NCI-H2196 (cell line): ENCODE data around the gene C16orf90.

ENCODE experiments used
- DNase-seq: peaks from one replicate; lab custom pipeline; 2025; ENCODE audit not compliant: unreplicated experiment; lab: John Stamatoyannopoulos, UW

Gene C16orf90, protein sequence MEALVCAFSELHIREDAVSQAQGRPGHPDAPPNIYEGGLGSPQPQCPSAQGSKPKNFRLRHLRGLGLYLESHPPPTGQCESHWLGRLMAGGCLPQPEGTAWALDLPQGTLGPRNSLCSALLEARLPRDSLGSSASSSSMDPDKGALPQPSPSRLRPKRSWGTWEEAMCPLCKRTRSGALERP

DNA sequence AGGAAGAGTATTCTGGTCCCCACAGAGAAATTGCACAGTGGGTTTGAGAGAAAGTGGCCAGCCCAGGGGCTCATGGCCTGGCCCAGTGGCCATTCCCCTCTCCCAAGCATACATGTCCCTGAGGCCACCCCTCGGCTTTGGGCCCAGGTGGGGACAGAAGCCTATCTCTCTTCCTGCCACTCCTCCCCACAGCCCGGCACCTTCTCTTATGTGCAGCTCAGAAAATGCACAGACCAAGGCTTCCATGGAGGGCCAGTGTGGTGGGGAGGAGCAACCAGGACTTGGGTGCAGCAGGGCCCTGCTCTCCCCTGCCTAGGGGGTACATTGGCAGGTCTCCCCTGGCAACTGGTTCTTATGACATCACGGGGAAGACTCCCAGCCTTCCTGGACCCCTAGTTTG lies at the start of gene C16orf90:
TSS of gene C16orf90 (minus strand) at position 314 of the 400 bp plus-strand sequence. CDS start at position 246, 68 bp downstream.
- no peak for DNase-seq

DNA sequence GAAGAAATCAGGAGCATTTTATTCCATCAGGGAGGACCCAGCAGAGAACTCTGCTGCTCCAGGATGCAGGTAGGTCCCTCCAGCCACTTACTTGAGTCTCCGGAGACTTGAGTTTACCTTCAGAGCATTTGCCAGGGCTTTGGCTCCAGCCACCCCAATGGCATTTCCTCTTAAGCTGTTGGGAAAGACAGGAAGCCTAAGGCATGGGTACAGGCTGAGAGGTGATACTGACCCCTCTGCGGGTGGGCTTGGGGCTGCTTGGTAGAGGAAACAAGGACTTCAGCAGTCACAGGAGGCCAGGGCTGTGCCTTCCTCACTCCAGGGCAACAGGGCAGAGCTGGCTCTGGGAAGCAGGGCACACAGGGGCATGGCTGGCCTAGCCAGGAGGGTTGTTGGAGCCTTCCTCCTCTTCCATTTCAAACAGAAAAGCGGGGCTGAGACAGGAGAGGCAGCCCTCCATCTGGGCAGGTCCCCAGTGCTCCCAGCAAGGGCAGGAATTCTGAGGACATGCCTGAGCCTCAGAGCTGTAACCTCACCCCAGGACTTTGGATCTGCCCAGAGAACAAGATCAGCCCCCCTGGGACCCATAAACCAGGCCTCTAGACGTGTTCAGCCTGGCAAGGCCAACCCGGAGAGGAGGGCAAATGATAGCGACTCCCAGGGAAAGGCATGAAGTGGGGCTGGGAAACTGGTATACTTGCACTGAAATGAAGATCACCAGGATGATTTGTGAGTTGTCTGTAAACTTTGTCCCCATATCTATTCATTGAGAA lies 47.5 kb upstream of the C16orf90 start:
- DNase-seq, result no peak

DNA sequence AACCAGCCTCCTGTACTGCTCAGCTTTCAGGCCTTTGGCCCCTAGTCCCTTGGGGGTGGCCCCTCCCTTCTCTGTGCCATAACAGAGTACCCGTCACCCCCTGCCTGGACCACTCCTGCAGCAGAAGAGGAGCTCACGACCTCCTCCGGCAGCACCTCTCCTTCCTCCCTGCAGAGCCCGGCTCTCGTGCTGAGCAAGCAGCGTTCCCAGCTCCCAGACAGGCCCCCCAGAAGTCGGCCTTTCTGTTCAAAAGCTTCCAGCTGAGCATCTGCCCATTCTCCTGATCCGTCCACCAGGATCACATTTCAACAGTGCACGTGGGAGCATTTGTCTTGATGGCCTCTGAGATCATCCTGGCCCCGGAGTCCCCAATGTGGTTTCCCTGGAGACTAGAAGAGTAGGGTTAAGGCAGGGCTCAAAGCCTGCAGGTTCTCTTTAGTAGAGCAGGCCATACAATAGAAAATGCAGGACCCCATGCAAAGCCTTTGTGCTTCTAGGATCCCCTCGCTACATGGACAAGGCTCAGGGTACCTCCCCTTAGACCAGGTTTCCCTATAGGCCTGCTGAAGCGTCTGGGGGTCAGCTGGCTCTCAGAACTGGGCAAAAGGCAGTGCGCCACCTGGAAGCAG lies 46.4 kb upstream of the C16orf90 start:
- no peak for DNase-seq

DNA sequence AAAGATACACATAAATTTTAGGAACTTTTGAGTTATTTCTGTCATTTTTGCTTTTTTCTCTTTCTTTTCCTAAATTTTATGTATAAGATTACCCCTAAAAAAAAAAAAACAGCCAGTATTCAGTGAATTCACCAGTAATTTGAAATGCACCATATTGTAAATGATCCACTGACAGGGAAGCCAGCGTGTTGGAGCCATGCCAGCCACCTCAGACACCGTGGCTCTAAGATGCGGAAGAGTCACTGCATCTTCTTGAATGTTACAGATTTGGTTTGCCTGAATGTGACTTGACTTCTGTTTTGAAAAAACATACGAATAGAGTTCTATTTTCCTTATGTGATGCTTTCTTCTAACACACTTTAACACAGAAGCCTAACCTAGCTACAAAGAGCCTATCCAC lies 42.9 kb upstream of the C16orf90 start:
- DNase-seq, result no peak

DNA sequence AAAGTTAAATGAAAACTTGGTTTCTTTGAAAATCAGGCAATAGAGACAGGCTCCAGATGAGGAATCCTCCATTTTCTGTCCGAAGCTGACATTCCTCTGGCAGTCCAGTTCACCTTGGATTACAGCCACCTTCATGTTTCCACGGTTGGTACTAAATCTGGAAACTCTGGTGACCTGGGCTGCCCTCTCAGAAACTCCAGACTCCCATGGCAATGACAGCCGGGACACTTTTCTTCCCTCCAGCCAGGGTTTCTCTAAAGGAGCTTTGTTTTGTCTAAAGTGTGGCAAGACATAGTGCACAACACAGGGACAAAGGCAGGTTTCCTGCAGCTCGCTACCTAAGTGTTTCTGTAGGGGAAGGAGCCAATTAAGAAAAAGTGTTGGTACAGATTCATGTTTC lies 41.6 kb upstream of the C16orf90 start:
- no peak for DNase-seq

DNA sequence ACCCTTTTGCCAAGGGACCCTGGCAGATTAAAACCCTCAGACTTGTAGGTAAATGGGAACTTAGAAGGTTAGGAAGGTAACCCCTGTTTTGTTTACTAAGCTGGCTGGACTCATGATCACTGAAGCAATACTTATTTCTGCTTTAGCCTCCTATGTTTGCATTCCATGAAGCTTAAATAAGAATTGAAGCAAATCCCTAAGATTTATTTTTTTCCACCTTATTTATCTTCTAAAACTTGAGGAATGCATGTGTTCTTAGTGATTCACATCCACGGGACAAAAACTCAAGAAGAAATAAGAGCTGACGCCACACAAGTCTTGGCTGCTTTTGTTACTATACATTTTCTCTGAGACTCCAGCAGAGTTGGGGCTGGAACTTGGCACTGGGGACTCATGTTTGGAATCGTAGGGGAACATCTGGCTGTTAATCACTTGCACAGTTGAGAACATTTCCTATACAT lies 41.0 kb upstream of the C16orf90 start:
- no peak for DNase-seq

DNA sequence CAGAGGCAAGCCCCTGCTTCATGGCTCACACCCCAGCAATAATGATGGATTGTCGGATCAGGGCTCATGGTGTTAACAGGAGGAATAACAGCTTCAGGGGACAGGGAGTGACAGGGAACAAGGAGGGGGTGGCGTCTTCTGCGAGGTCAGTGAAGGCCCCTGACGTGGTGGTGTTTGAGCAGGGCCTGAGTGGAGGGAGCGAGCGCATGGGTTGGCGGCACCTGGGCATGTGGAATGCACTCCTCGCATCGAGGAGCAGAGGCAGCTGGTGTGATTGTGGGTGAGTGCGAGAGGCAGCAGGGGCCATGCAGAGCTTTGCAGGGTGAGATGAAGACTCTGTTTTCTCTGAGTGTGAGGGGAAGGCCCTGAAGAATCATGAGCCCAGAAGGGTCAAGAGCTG lies 38.8 kb upstream of the C16orf90 start:
- no peak for DNase-seq

DNA sequence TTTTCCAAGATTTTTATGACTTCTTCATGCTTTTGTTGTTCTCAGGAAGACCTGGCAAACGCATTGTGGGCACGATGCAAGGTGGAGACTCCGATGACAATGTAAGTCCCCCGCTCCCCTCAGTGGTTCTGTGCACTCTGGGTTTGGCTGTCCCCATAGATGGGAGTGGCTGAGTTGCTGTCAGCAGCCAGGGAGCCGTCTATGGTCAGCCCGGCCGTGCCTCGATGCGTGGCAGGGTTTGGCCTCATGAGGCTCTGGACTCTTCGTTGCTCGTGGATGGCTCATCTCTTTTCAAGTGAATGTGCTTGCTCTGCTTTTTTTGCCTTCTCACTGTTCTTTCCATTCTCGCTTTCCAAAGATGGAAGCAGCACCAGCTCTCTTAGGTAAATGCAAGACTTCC lies 37.5 kb upstream of the C16orf90 start:
- DNase-seq, result no peak

DNA sequence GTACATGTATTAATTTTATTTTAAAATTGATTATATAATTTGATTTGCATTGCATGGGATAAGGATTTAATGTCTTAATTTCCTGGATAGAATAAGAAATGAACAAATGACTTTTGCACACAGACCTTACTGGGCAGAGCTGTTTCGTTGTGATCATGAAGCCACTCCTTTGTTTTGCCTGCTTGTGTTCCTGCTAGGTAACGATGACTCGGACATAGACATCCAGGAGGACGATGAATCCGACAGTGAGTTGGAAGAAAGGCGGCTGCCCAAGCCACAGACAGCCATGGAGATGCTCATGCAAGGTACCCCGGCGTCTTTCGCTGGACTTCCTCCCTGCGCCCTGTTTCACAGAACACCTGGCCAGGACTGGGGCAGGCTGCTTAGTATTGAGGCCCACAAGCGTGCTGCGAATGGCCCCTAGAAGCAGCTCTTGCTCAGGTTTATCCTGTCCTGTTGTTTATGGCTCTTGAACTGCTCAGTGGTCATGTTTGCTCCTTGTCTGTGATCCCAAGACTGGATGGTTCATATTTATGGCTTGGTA lies 35.2 kb upstream of the C16orf90 start:
- DNase-seq, result no peak

DNA sequence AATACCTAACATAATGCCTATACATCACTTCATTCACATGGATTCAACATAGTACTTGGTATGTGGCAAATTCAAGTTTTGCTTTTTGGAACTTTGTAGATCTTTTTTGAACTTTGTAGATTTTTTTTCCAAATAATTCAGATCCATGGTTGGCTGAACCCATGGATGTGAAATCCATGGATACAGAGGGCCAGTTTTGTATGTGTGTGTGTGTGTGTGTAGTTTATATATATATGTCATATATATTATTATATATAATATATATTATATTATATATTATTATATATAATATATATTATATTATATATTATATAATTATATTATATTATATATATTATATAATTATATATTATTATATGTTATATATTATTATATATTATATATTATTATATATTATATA lies 33.9 kb upstream of the C16orf90 start:
- DNase-seq, result no peak

DNA sequence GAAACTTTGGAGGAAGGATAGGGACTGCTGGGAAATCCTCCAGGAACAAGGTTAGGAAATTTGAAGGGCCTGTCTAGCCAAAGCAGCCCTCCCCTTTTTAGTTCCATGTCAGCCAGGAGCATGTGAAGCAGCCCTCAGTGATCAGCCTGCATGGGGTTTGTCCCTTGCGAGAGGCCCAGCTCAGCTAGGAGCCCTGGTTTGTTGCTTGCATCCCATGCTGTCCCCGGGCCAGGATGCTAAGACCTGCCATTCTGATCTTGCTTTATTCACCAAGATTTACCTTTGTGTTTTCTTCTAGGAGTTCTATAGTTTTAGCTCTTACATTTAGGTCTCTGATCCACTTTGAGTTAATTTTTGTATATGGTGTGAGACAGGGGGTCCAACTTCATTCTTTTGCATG lies 33.1 kb upstream of the C16orf90 start:
- no peak for DNase-seq

DNA sequence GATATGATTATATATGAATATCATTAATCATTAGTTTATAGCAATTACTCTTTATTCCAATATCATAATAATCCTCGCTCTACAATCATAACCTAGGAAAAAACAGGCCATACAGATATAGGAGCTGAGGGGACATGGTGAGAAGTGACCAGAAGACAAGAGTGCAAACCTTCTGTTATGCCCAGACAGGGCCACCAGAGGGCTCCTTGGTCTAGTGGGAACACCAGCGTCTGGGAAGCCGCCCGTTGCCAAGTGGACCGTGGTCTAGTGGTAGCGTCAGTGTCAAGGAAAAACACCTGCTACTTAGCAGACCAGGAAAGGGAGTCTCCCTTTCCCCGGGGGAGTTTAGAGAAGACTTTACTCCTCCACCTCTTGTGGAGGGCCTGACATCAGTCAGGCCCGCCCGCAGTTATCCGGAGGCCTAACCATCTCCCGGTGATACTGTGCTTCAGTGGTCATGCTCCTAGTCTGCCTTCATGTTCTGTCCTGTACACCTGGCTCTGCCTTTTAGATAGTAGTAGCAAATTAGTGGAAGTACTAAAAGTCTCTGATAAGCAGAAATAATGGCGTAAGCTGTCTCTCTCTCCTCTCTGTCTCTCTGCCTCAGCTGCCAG lies 32.0 kb upstream of the C16orf90 start:
- peak; percentile 70 for DNase-seq

DNA sequence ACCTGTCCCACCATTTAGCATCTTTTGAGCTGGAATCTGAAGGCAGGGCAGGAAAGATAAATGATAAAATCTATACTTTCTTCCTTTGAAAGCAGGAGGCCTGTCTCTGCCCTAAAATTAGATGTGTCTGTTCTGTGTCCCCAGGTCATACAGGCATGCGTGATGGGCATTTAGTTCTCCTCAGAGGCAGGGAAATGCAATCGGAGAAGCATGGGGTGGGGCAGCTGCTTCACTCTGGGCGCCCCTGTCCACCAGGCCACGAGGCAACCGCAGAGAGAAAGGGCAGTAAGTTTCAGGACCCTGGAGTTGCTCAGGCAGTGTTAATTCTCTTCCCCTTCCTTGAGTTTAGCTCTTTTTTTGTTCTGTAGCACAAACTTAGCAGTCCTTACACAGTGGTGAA lies 30.7 kb upstream of the C16orf90 start:
- DNase-seq, result no peak

DNA sequence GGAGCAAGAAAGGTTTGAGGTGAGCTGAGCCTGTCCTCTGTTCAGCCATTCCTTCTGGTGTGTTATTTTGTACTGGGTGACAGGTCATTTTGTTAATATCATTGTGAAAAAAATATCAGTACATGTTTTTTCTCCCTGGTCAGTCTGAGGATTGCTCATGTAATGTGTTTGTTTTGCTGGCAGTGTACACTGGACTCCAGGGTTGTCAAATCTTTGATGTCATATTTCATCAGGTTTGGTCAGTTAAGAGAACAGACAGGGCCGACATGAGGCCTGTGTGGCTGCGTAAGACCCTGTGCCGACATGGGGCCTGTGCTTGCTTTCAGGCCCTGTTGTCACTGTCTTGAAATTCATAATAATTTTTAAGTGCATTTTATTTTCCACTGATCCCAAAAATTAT lies 28.0 kb upstream of the C16orf90 start:
- no peak for DNase-seq

DNA sequence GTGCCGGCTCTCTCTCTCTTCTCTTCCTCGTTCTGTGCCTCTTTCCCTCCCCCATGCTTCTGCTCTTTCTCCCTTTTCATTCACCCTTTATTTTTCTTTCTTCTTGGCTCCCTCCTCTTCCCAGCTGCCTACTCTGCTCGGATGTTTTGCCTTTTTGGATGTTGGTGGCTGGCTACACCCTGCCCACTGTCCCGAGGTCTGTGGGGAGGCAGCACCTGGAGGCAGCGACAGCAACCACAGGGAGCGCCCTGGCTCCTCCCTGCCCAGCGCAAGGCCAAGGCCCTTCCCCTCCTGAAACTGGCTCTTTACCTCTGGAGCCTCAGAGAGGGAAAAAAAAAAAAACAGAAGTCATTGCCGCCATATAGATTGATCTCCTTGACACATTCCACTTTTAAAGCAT lies 25.6 kb upstream of the C16orf90 start:
- no peak for DNase-seq

DNA sequence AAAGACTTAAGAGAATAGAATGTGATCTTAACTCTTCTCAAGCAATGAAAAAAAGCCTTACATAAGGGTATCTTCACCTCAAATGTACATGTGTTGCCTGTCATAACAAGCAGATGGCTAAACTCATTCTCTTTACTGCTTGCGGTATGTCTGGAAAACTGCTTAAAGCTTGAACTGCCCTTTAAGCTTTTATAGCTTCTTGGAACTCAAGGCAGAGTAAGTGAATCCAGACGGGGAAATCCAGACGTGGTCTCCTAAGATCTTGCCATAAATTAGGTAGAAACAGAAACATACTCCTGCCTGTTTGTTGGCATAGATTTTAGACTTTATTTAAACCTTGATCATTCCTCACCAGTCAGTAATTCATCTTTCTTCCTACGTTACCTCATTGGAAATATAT lies 25.1 kb upstream of the C16orf90 start:
- DNase-seq, result no peak

DNA sequence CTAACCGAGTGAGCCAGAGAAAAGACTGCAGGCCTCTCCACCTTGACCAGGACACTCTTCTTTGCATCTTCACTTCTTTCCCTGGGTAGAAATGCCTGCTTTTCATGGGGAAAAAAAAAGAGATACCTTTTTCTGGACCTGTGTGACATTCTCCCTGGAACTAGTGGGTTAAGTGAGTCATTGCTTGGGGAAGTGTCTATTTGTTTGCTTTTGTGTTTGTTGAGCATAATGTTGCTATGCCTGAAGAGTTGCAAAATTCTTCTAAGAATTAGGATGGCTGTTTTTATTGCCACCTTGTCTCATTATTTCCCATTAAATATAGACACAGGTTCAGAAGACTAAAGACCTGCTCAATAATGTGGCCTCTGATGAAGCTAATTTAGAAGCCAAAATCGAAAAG lies 24.3 kb upstream of the C16orf90 start:
- DNase-seq, result no peak

DNA sequence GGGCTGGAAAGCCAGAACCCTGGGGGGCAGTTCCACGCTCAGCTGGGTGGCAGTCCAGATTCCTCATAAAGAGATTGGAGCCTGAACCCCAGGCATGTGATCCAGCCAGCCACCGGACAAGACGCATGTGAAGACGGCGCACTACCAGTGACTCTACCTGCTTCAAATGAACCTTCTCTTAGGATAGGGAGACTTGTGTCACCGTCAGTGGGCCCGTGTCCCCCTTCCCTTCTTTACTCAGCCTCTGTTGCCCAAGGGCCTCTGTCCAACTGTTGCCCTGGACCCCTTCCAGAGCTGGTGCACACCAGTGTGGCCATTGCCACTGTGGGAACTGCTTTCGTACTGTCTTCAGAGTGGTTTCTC lies 23.7 kb upstream of the C16orf90 start:
- no peak for DNase-seq

DNA sequence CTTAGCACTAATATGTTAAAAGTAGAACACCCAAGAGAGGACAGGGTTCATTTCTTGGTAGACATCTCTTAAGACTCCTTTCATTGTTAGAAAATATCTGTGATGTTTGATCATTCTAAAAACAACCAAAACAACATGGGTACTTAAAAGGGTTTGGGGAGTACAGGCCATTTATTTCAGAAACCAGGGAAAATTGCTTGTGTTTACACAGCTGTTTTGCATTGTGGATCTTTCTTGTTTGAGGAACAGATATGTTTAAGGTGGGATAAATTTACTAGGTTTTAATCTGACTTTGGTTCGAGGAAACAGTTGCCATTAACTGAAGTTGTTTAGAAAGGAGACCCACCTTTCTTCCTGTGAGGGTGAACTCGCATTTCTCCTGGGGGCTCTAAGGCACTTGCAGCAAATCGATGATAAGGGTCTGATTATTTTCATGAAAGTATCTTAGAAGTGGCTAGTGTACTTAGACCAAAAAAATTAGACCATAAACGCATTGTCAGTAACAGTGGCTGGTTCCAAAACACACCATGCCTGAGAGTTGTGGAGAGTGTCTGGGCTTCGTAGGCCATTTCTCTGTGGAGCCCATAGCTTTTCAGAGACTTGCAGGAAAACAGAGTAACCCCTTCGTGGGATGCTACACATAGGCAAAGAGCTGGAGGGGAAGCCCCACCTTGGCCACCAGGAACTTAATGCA lies 23.1 kb upstream of the C16orf90 start:
- no peak for DNase-seq

DNA sequence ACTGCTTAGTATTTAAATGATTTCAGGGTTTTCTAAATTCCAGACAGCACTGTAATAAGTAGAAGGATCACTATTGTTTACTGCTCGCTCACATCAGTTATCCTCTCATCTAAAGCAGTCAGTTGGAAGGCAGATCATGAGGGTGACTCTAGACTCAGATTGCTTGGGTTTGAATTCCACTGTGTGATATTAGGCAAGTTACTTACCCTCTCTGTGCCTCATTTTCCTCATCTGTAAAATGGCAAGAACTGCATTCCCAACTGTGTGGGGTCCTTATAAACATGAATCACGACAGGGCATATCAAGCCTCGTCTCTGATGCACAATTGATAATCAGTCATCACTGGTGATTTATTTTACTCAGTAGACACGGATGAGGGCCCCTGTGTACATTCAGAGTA lies 20.6 kb upstream of the C16orf90 start:
- no peak for DNase-seq

DNA sequence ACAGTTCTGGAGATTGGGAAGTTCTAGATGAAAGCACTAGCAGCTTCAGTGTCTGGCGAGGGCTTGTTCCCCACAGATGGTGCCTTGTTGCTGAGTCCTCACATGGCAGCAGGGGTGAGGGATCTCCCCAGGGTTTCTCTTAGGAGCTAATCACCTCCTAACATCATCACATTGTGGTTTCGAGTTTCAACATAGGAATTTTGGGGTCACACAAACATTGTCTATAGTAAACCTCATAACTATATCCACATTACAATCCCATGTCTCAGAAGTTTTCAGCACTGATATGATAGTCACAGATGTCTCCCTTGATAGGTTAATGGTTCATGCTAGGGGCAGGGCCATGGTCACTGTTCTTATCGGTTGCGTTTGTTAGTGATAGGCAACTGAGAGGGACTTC lies 19.3 kb upstream of the C16orf90 start:
- no peak for DNase-seq
